Endothelial cell of umbilical vein (primary cell): ENCODE results near the gene TRAPPC6A. TPM values are rescaled to one million over a fixed set of nuclear protein-coding genes. Genes with fewer than 3 reads are reported as not detected.

Source experiments
- BruUV-seq: library from RNA; stranded (reverse); fragments of 400-500 nt; replicated peaks from 2 replicates; lab custom pipeline; 2021; lab: Mats Ljungman, UMichigan
- CTCF ChIA-PET: fragments of 300-600, 350-600 bp; sonication (Branson Sonifier 250); formaldehyde crosslinking; loops from one replicate; lab custom pipeline; 2021; ENCODE audit warnings: antibody characterized with exemption, inconsistent platforms; lab: Charles Lee
- POLR2A ChIA-PET: fragments of 300-600, 350-600 bp; sonication (Branson Sonifier 250); formaldehyde crosslinking; loops from one replicate; lab custom pipeline; 2021; ENCODE audit warnings: antibody characterized with exemption, inconsistent platforms; lab: Charles Lee
- DNase-seq: peaks from one replicate; pipeline ENCODE4 v3.0.0-alpha.2; 2011; ENCODE audit warnings: low read depth, low spot score
- FAIRE-seq: peaks from 2 replicates; lab custom pipeline; 2011; peaks lifted over from hg19 to GRCh38; lab: Jason Lieb, UNC
- H2AFZ ChIP-seq: 2 replicates; pipeline ENCODE4 v1.6.0; 2012; ENCODE audit warnings: low read depth, low read length, control low read depth, inconsistent platforms
- H3K27ac ChIP-seq: 2 replicates; pipeline ENCODE4 v1.5.1; 2011; ENCODE audit warnings: low read depth, mild to moderate bottlenecking, control low read depth, low read length, moderate library complexity; ENCODE audit not compliant: insufficient read depth
- H3K27me3 ChIP-seq, 2 experiments: 2 replicates each; pipeline versions ENCODE4 v1.6.0 to v1.6.1; 2011; ENCODE audit warnings: low read length in 2 of 2, mixed read lengths in 1 of 2; ENCODE audit not compliant: control insufficient read depth in 2 of 2, insufficient read depth in 2 of 2
- H3K36me3 ChIP-seq, 2 experiments: 2 replicates in 1 of 2; 3 replicates in 1 of 2; pipeline ENCODE4 v1.5.1; 2011; ENCODE audit warnings: low read length in 2 of 2, mild to moderate bottlenecking in 1 of 2, moderate library complexity in 1 of 2; ENCODE audit not compliant: control insufficient read depth in 2 of 2, insufficient read depth in 2 of 2; ENCODE audit errors: extremely low read depth in 1 of 2
- H3K4me1 ChIP-seq: 3 replicates; pipeline ENCODE4 v1.5.1; 2011; ENCODE audit warnings: mild to moderate bottlenecking, low read length; ENCODE audit not compliant: control insufficient read depth, insufficient read depth; ENCODE audit errors: extremely low read depth
- H3K4me2 ChIP-seq: 2 replicates; pipeline ENCODE4 v1.6.1; 2011; ENCODE audit warnings: low read length, control low read depth, mixed read lengths; ENCODE audit not compliant: insufficient read depth
- H3K4me3 ChIP-seq, 3 experiments: fragments of 200-600 bp in 1 of 3; sonication (generic), shearing (Covaris generic) in 1 of 3; replicated peaks in 1 of 3; 2 replicates each; pipeline ENCODE4 v1.5.1; 2011 to 2016; ENCODE audit warnings: control low read depth in 3 of 3, low read length in 3 of 3, mild to moderate bottlenecking in 2 of 3, inconsistent platforms in 1 of 3, low read depth in 1 of 3, moderate library complexity in 1 of 3; ENCODE audit not compliant: insufficient read depth in 1 of 3
- H3K79me2 ChIP-seq: 2 replicates; pipeline ENCODE4 v1.6.0; 2012; ENCODE audit warnings: low read length, inconsistent platforms; ENCODE audit not compliant: control insufficient read depth, insufficient read depth
- H3K9ac ChIP-seq: replicated peaks from 2 replicates; pipeline ENCODE3; 2011; ENCODE audit warnings: low read length, control low read depth; ENCODE audit not compliant: insufficient read depth; ENCODE audit errors: extremely low read depth
- H3K9me1 ChIP-seq: replicated peaks from 3 replicates; pipeline ENCODE4 v1.6.0; 2011; ENCODE audit warnings: mild to moderate bottlenecking, low read length; ENCODE audit not compliant: control insufficient read depth, insufficient read depth; ENCODE audit errors: extremely low read depth
- H3K9me3 ChIP-seq: replicated peaks from 2 replicates; pipeline ENCODE4 v1.5.1; 2012; ENCODE audit warnings: low read length, inconsistent platforms; ENCODE audit not compliant: control insufficient read depth, insufficient read depth
- H4K20me1 ChIP-seq: replicated peaks from 2 replicates; pipeline ENCODE3; 2011; ENCODE audit warnings: mild to moderate bottlenecking, low read length; ENCODE audit not compliant: control insufficient read depth, insufficient read depth; ENCODE audit errors: extremely low read depth
- EZH2 ChIP-seq: IDR thresholded peaks from 2 replicates; pipeline ENCODE4 v1.6.1; 2012; ENCODE audit warnings: borderline replicate concordance, low read depth, mild to moderate bottlenecking, moderate library complexity, low read length, inconsistent platforms; ENCODE audit not compliant: severe bottlenecking
- FOS ChIP-seq: IDR thresholded peaks from 2 replicates; pipeline ENCODE4 v1.6.1; 2011; ENCODE audit warnings: mild to moderate bottlenecking, low read length, moderate library complexity, borderline replicate concordance; ENCODE audit not compliant: insufficient read depth
- GATA2 ChIP-seq: IDR thresholded peaks from 2 replicates; pipeline ENCODE4 v1.7.0; 2011; ENCODE audit warnings: low read depth, mild to moderate bottlenecking, moderate library complexity, mixed read lengths, low read length; ENCODE audit not compliant: insufficient read length, insufficient read depth
- MYC ChIP-seq: IDR thresholded peaks from one replicate; pipeline ENCODE4 v1.6.1; 2011; ENCODE audit warnings: mild to moderate bottlenecking, low read depth, low read length
- POLR2A ChIP-seq: IDR thresholded peaks from 2 replicates; pipeline ENCODE4 v1.6.1; 2012; ENCODE audit warnings: low read depth, mild to moderate bottlenecking, control low read depth, low read length
- POLR2AphosphoS5 ChIP-seq: IDR thresholded peaks from 2 replicates; pipeline ENCODE4 v1.6.1; 2012; ENCODE audit warnings: low read depth, mild to moderate bottlenecking, control low read depth, low read length, moderate library complexity; ENCODE audit not compliant: insufficient read depth
- dilution Hi-C: fragments of 300-500 bp; cut with MboI; formaldehyde crosslinking; loops from one replicate; pipeline ENCODE4 v1.15.0; 2019; ENCODE audit warnings: low sequenced_read_pairs; ENCODE audit not compliant: extremely low pct_ligation_motif_present
- intact Hi-C: fragments of 100-400 bp; cut with micrococcal nuclease; formaldehyde crosslinking; loops from one replicate; pipeline ENCODE4 v1.10.0; 2022
- polyA plus RNA-seq, 4 experiments: library from polyadenylated mRNA; depleted of rRNA in 3 of 4; stranded (reverse) in 3 of 4; unstranded in 1 of 4; fragments of >200 nt; gene quantifications; 2 replicates each; pipeline versions ENCODE4 v1.2.1 to v1.2.3, GENCODE V29; 2011 to 2012; ENCODE audit warnings: missing spikeins in 1 of 4
- total RNA-seq: library from RNA; stranded (reverse); gene quantifications from 2 replicates; pipeline ENCODE4 v1.2.3, GENCODE V29; 2021
- TF ChIP-seq, protein P1 (sequence below): IDR thresholded peaks from 2 replicates; pipeline ENCODE4 v1.6.1; 2011; ENCODE audit not compliant: insufficient read depth, insufficient read length
- TF ChIP-seq, protein P2 (sequence below), 2 donors: IDR thresholded peaks; 1 replicate in 1 of 2; 2 replicates in 1 of 2; pipeline ENCODE4 v1.5.1; 2011; ENCODE audit warnings: low read length in 2 of 2, mild to moderate bottlenecking in 2 of 2, moderate library complexity in 2 of 2, control low read depth in 1 of 2, inconsistent platforms in 1 of 2, low read depth in 1 of 2; ENCODE audit not compliant: insufficient read depth in 1 of 2; ENCODE audit errors: extremely low read depth in 1 of 2

Gene TRAPPC6A
- total and polyA plus RNA-seq, 2 donors (not counting 3 experiments of a cell fraction or from before 2014, with no cell fraction given): 18.1 to 45.4 TPM

- Histone ChIP-seq H3K9ac (no peak overlapping the region), H3K4me2 (no peak overlapping the region), H3K79me2 (no peaks in the 10 kb centered on the region), H3K27me3 (no peaks in the 10 kb centered on the region), H2AFZ (no peak overlapping the region), H3K9me3 (no peaks in the 10 kb centered on the region), H3K4me1 (no peaks in the 10 kb centered on the region), H3K27ac (no peak overlapping the region), H4K20me1 (no peaks in the 10 kb centered on the region), H3K9me1 (no peaks in the 10 kb centered on the region), H3K36me3 (no peaks in the 10 kb centered on the region), H3K4me3 (no peak overlapping the region)
- ChIA-PET POLR2A (no interaction called here), CTCF (interaction anchor here (1.3 kb wide), 1 partner anchor 24 kb away, joined by 3 read pairs; no protein-coding TSS in a partner anchor)
- no TSS peak for BruUV-seq
- no peak for DNase-seq
- no peak for FAIRE-seq
- intact Hi-C loops: no loop called here
- TF ChIP-seq MYC (no peak), GATA2 (no peak), POLR2A (no peak), FOS (no peak), POLR2AphosphoS5 (no peak), EZH2 (no peak)
- TF ChIP-seq, protein P1, sequence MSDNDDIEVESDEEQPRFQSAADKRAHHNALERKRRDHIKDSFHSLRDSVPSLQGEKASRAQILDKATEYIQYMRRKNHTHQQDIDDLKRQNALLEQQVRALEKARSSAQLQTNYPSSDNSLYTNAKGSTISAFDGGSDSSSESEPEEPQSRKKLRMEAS: no peak
- TF ChIP-seq, protein P2, sequence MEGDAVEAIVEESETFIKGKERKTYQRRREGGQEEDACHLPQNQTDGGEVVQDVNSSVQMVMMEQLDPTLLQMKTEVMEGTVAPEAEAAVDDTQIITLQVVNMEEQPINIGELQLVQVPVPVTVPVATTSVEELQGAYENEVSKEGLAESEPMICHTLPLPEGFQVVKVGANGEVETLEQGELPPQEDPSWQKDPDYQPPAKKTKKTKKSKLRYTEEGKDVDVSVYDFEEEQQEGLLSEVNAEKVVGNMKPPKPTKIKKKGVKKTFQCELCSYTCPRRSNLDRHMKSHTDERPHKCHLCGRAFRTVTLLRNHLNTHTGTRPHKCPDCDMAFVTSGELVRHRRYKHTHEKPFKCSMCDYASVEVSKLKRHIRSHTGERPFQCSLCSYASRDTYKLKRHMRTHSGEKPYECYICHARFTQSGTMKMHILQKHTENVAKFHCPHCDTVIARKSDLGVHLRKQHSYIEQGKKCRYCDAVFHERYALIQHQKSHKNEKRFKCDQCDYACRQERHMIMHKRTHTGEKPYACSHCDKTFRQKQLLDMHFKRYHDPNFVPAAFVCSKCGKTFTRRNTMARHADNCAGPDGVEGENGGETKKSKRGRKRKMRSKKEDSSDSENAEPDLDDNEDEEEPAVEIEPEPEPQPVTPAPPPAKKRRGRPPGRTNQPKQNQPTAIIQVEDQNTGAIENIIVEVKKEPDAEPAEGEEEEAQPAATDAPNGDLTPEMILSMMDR (IDR thresholded peaks at IDR 0.05; ENCODE audit: extremely low read depth in 1 of 2, insufficient read depth in 1 of 2, low read depth in 1 of 2, low read length in 2 of 2): no peak
- dilution Hi-C loops: no loop called here
Measured at GRCh38 chr19:45224645-45225044, 46.6 kb upstream of the TRAPPC6A start.
